B cell (primary cell): Measurements from ENCODE around the gene ALOX5AP. TPM values are rescaled to one million over a fixed set of nuclear protein-coding genes. Genes with fewer than 3 reads are reported as not detected.

Experiments
- ATAC-seq: fragments of 200-7000 bp; cut with Tn5 transposase; one replicate; pipeline ENCODE4 v1.10.0; 2021; ENCODE audit warnings: low read depth, mild to moderate bottlenecking, moderate number of reproducible peaks, moderate library complexity
- CTCF ChIA-PET: fragments of 350-600 bp; sonication (Branson Sonifier 250); formaldehyde crosslinking; loops from one replicate; lab custom pipeline; 2021; ENCODE audit warnings: antibody characterized with exemption, inconsistent platforms; lab: Charles Lee
- POLR2A ChIA-PET: fragments of 350-600 bp; sonication (Branson Sonifier 250); formaldehyde crosslinking; loops from one replicate; lab custom pipeline; 2021; ENCODE audit warnings: antibody characterized with exemption; lab: Charles Lee
- DNase-seq: peaks from one replicate; pipeline ENCODE4 v3.0.0; 2013
- H2AFZ ChIP-seq: 2 replicates; pipeline ENCODE4 v1.6.1; 2012; ENCODE audit warnings: mild to moderate bottlenecking, low read depth, low read length; ENCODE audit not compliant: insufficient read depth, poor library complexity, severe bottlenecking
- H3K27ac ChIP-seq, 2 donors: 1 replicate in 1 of 2; 2 replicates in 1 of 2; pipeline ENCODE4 v1.5.1; 2012 to 2013; ENCODE audit warnings: low read length in 2 of 2, mild to moderate bottlenecking in 2 of 2, moderate library complexity in 1 of 2
- H3K27me3 ChIP-seq, 4 experiments: fragments of 200-600 bp in 1 of 4; sonication (generic) in 1 of 4; replicated peaks in 1 of 4; 1 replicate in 2 of 4; 2 replicates in 2 of 4; pipeline versions ENCODE4 v1.6.1 to v1.7.0; 2013 to 2016; ENCODE audit warnings: low read length in 3 of 4, mild to moderate bottlenecking in 2 of 4, mixed read lengths in 1 of 4, moderate library complexity in 1 of 4; ENCODE audit not compliant: insufficient read depth in 4 of 4, control insufficient read depth in 3 of 4; ENCODE audit errors: control extremely low read depth in 1 of 4
- H3K36me3 ChIP-seq, 2 experiments: replicated peaks in 1 of 2; 1 replicate in 1 of 2; 2 replicates in 1 of 2; pipeline versions ENCODE4 v1.6.1 to v1.7.1; 2013; ENCODE audit warnings: low read length in 1 of 2; ENCODE audit not compliant: insufficient read depth in 2 of 2, control insufficient read depth in 1 of 2; ENCODE audit errors: control extremely low read depth in 1 of 2, extremely low read depth in 1 of 2
- H3K4me1 ChIP-seq, 2 donors: fragments of 200-600 bp in 1 of 2; sonication (generic) in 1 of 2; 1 replicate in 1 of 2; 2 replicates in 1 of 2; pipeline versions ENCODE4 v1.5.1 to v1.6.1; 2013 to 2017; ENCODE audit warnings: low read length in 2 of 2; ENCODE audit not compliant: control insufficient read depth in 2 of 2, insufficient read depth in 2 of 2
- H3K4me2 ChIP-seq: replicated peaks from 2 replicates; pipeline ENCODE3; 2012; ENCODE audit warnings: mild to moderate bottlenecking, low read depth, low read length; ENCODE audit not compliant: poor library complexity, severe bottlenecking
- H3K4me3 ChIP-seq, 5 experiments: fragments of 200-600 bp in 1 of 5; sonication (generic) in 1 of 5; 1 replicate in 3 of 5; 2 replicates in 2 of 5; pipeline versions ENCODE4 v1.5.1 to v1.7.0; 2011 to 2016; ENCODE audit warnings: low read length in 4 of 5, mild to moderate bottlenecking in 4 of 5, low read depth in 2 of 5, control low read depth in 1 of 5, moderate library complexity in 1 of 5; ENCODE audit not compliant: insufficient read depth in 1 of 5; ENCODE audit errors: control extremely low read depth in 1 of 5, extremely low read depth in 1 of 5
- H3K79me2 ChIP-seq: fragments of 200-600 bp; sonication (generic); one replicate; pipeline ENCODE4 v1.6.0; 2016; ENCODE audit warnings: low read length; ENCODE audit not compliant: control insufficient read depth, insufficient read depth
- H3K9ac ChIP-seq: fragments of 200-600 bp; sonication (generic); 2 replicates; pipeline ENCODE4 v1.6.1; 2017; ENCODE audit warnings: mild to moderate bottlenecking, low read length, moderate library complexity
- H3K9me3 ChIP-seq, 3 donors: one replicate each; pipeline versions ENCODE4 v1.6.1 to v1.7.1; 2013; ENCODE audit warnings: low read length in 2 of 3; ENCODE audit not compliant: control insufficient read depth in 2 of 3, insufficient read depth in 1 of 3; ENCODE audit errors: control extremely low read depth in 1 of 3
- H4K20me1 ChIP-seq: 2 replicates; pipeline ENCODE4 v1.6.0; 2012; ENCODE audit warnings: mild to moderate bottlenecking, low read length; ENCODE audit not compliant: insufficient read depth, control insufficient read depth, poor library complexity, severe bottlenecking
- H3K27ac Mint-ChIP-seq: one replicate; pipeline ENCODE4 v1.8.0; 2021; ENCODE audit warnings: mixed read lengths
- H3K27me3 Mint-ChIP-seq: one replicate; pipeline ENCODE4 v1.8.0; 2021; ENCODE audit warnings: mixed read lengths
- H3K4me1 Mint-ChIP-seq: one replicate; pipeline ENCODE4 v1.8.0; 2021; ENCODE audit warnings: mixed read lengths
- H3K4me3 Mint-ChIP-seq: one replicate; pipeline ENCODE4 v1.8.0; 2021; ENCODE audit warnings: mixed read lengths
- H3K9me3 Mint-ChIP-seq: one replicate; pipeline ENCODE4 v1.8.0; 2022; ENCODE audit warnings: mixed read lengths; ENCODE audit not compliant: insufficient read depth
- CTCF ChIP-seq: fragments of 200-600 bp; IDR thresholded peaks from one replicate; pipeline ENCODE4 v1.8.0; 2022; ENCODE audit warnings: antibody characterized with exemption, mild to moderate bottlenecking
- EZH2 ChIP-seq: IDR thresholded peaks from 2 replicates; pipeline ENCODE4 v1.6.1; 2012; ENCODE audit warnings: borderline replicate concordance, low read depth, mild to moderate bottlenecking, moderate library complexity, low read length; ENCODE audit not compliant: insufficient read depth, poor library complexity, severe bottlenecking
- WGBS: methylation state at CpG from one replicate; pipeline ENCODE4 v1.1.5; 2013; ENCODE audit warnings: missing lambda C conversion rate; ENCODE audit not compliant: insufficient coverage; 5-methylcytosine and 5-hydroxymethylcytosine counted together
- intact Hi-C: fragments of 100-400 bp; cut with micrococcal nuclease; formaldehyde crosslinking; loops from one replicate; pipeline ENCODE4 v1.10.0; 2022
- polyA plus RNA-seq: library from polyadenylated mRNA; depleted of rRNA; stranded (reverse); fragments of >200 nt; gene quantifications from 2 replicates; pipeline ENCODE4 v1.2.3, GENCODE V29; 2012
- total RNA-seq, 2 donors: library from RNA; stranded (reverse); fragments of 120-200 nt in 1 of 2; gene quantifications; 1 replicate in 1 of 2; 2 replicates in 1 of 2; pipeline versions ENCODE4 v1.2.3 to v1.2.4, GENCODE V29; 2013 to 2022

Gene ALOX5AP
- total and polyA plus RNA-seq, 2 donors (not counting 1 experiment from before 2014, with no cell fraction given), result 81.4 to 87.5 TPM

DNA sequence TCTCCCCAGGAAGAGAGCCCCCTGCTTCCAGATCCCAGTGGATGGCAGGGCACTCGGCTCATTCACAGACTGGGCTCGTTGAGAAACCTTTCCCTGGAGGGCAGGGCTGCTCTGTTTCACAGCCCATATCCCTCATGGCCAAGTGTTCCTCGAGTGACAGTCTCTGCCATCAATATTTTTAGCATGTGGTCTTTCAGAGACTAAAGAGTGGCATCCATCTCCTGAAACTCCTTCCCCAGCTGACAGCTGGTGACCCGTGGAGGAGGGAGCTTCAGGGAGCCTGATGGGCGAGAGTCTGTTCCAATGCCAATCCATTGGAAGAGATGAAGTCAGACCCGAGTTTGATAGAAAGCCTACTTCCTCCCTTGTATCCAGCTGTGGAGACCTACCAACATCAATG is 30.7 kb upstream of the ALOX5AP start:
- Histone ChIP-seq H3K36me3 (no peaks in the 10 kb centered on the region), H3K27ac (no peak overlapping the region), H3K4me3 (no peak overlapping the region), H3K79me2 (no peaks in the 10 kb centered on the region), H3K9me3 (no peaks in the 10 kb centered on the region), H3K4me2 (no peak overlapping the region), H4K20me1 (no peaks in the 10 kb centered on the region), H3K4me1 (no peaks in the 10 kb centered on the region), H3K9ac (no peak overlapping the region), H2AFZ (no peak overlapping the region), H3K27me3 (no peaks in the 10 kb centered on the region)
- ATAC-seq (no peak), DNase-seq (no peak)
- peaks cover 5% of the 10 kb centered on the region for H3K4me1 Mint-ChIP-seq
- no peak overlapping the region for H3K4me3 Mint-ChIP-seq
- ChIA-PET POLR2A (no interaction called here), CTCF (no interaction called here)
- peaks cover 8% of the 10 kb centered on the region for H3K27me3 Mint-ChIP-seq
- TF ChIP-seq CTCF (no peak), EZH2 (no peak)
- H3K27ac Mint-ChIP-seq, result no peak overlapping the region
- H3K9me3 Mint-ChIP-seq, result no peaks in the 10 kb centered on the region
- intact Hi-C loops, result no loop called here
- WGBS, result 55% methylated on average over 2 of the region's 6 CpGs

DNA sequence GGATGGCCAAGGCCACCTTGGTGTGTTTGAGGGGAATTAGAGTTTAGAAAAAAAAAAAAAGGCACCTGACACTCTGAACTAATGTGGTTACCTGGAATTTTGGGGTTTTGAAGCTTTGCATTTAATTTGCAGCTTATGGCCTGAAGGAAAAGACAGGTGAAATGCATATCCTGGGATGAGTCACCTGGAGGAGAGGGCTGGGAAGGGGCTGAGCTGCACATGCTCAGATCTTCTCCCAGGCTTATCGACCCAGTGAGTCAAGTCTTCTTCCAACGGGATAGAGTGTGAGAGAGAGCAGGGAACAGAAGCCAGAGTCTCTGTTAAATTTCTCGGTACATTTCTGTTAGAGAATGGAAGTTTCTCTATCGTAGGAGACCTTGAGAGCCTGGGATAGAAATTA is 29.7 kb upstream of the ALOX5AP start:
- H3K9me3 Mint-ChIP-seq, result no peaks in the 10 kb centered on the region
- no peak for TF ChIP-seq EZH2
- no peak for TF ChIP-seq CTCF
- ATAC-seq, result no peak
- ChIA-PET CTCF (no interaction called here), POLR2A (interaction anchor here (0.7 kb wide), 1 partner anchor 84 kb away, joined by 4 read pairs; no protein-coding TSS in a partner anchor)
- Histone ChIP-seq H3K4me1 (no peaks in the 10 kb centered on the region), H3K4me3 (no peak overlapping the region), H4K20me1 (no peaks in the 10 kb centered on the region), H3K4me2 (no peak overlapping the region), H3K9ac (no peak overlapping the region), H2AFZ (no peak overlapping the region), H3K36me3 (no peaks in the 10 kb centered on the region), H3K79me2 (no peaks in the 10 kb centered on the region), H3K27me3 (no peaks in the 10 kb centered on the region), H3K27ac (no peak overlapping the region), H3K9me3 (no peaks in the 10 kb centered on the region)
- H3K27ac Mint-ChIP-seq, result no peak overlapping the region
- DNase-seq, result no peak
- no peak overlapping the region for H3K4me3 Mint-ChIP-seq
- intact Hi-C loops, result no loop called here
- H3K27me3 Mint-ChIP-seq, result peaks cover 4% of the 10 kb centered on the region
- peaks cover 2% of the 10 kb centered on the region for H3K4me1 Mint-ChIP-seq
- 100% methylated on average over 2 of the region's 4 CpGs for WGBS
